ENCODE data around the gene PAX5.

The PAX5 gene

GRCh38 chr9:37025823-37026112 is 8.3 kb downstream of the PAX5 start:
- Histone ChIP-seq H3K4me3 (peak overlapping the region; percentile 56 to 84 (median 79)), H3K27ac (peak overlapping the region; percentile 16 to 83 (median 76); a peak in 20 of 22 replicates), H3K36me3 (peaks cover 0 to 64% (median 15%) of the 10 kb centered on the region in 11 experiments; a peak in 11 of 22 replicates), H3K4me2 (peak overlapping the region; percentile 80 to 98 (median 94)), H3K9ac (peak overlapping the region; percentile 68 to 93 (median 85); a peak in 21 of 22 replicates), H3K9me3 (replicated peaks in 1 of 11) (peaks cover 0 to 8% (median 0%) of the 10 kb centered on the region in 11 experiments; a peak in 3 of 22 replicates), H3K4me1 (peaks cover 40 to 91% (median 73%) of the 10 kb centered on the region in 10 experiments), H3K27me3 (peaks cover 99 to 100% (median 99%) of the 10 kb centered on the region in 11 experiments), H4K20me1 (peaks cover 0 to 97% (median 71%) of the 10 kb centered on the region in 11 experiments; a peak in 20 of 22 replicates)
- no peak for TF ChIP-seq Cebpa-rat (IDR thresholded peaks at IDR 0.05)

- Histone ChIP-seq H4K20me1 (peaks cover 0 to 97% (median 72%) of the 10 kb centered on the region in 11 experiments; a peak in 20 of 22 replicates), H3K27me3 (peaks cover 99 to 100% (median 99%) of the 10 kb centered on the region in 11 experiments), H3K36me3 (peaks cover 0 to 69% (median 20%) of the 10 kb centered on the region in 11 experiments; a peak in 12 of 22 replicates), H3K9me3 (replicated peaks in 1 of 11) (peaks cover 0 to 8% (median 0%) of the 10 kb centered on the region in 11 experiments; a peak in 3 of 22 replicates), H3K4me2 (peak overlapping the region; percentile 80 to 98 (median 94)), H3K4me3 (peak overlapping the region; percentile 56 to 84 (median 79)), H3K9ac (peak overlapping the region; percentile 68 to 93 (median 85)), H3K27ac (peak overlapping the region; percentile 16 to 83 (median 76); a peak in 20 of 22 replicates), H3K4me1 (peaks cover 43 to 91% (median 73%) of the 10 kb centered on the region in 10 experiments)
- no peak for TF ChIP-seq Cebpa-rat (IDR thresholded peaks at IDR 0.05)
These were observed 8.8 kb downstream of the PAX5 start for GRCh38 chr9:37025071-37025822.

- peak overlapping the region in 5 of 11 experiments; percentile 11 to 43 (median 32); a peak in 1 of 22 replicates for H3K27ac ChIP-seq
- peaks cover 0 to 100% (median 61%) of the 10 kb centered on the region in 11 experiments; a peak in 14 of 22 replicates for H4K20me1 ChIP-seq
- TF ChIP-seq Cebpa-rat (IDR thresholded peaks at IDR 0.05): no peak
- H3K4me3 ChIP-seq: no peak overlapping the region
- peaks cover 0 to 99% (median 70%) of the 10 kb centered on the region in 11 experiments; a peak in 16 of 22 replicates for H3K36me3 ChIP-seq
- peak overlapping the region in 10 of 11 experiments; percentile 17 to 95 (median 85); a peak in 15 of 22 replicates for H3K4me2 ChIP-seq
- H3K9ac ChIP-seq: peak overlapping the region in 2 of 11 experiments; percentile 19 to 42; a peak in 1 of 22 replicates
- H3K27me3 ChIP-seq: peaks cover 41 to 74% (median 58%) of the 10 kb centered on the region in 11 experiments
- H3K9me3 ChIP-seq (replicated peaks in 1 of 11): no peaks in the 10 kb centered on the region
- peaks cover 17 to 99% (median 90%) of the 10 kb centered on the region in 10 experiments for H3K4me1 ChIP-seq
These were observed 16.5 kb downstream of the PAX5 start for GRCh38 chr9:37017546-37017945.

- TF ChIP-seq Cebpa-rat (IDR thresholded peaks at IDR 0.05): no peak
- Histone ChIP-seq H3K4me3 (peak overlapping the region in 3 of 10 experiments; percentile 5 to 21 (median 7); a peak in 1 of 20 replicates), H3K4me2 (peak overlapping the region; percentile 61 to 90 (median 81)), H3K9ac (peak overlapping the region in 5 of 11 experiments; percentile 6 to 49 (median 20); a peak in 7 of 22 replicates), H4K20me1 (peaks cover 0 to 100% (median 24%) of the 10 kb centered on the region in 11 experiments; a peak in 11 of 22 replicates), H3K9me3 (replicated peaks in 1 of 11) (no peaks in the 10 kb centered on the region), H3K27ac (peak overlapping the region in 8 of 11 experiments; percentile 34 to 66 (median 48); a peak in 13 of 22 replicates), H3K36me3 (peaks cover 0 to 97% (median 63%) of the 10 kb centered on the region in 11 experiments; a peak in 16 of 22 replicates), H3K27me3 (peaks cover 0 to 23% (median 10%) of the 10 kb centered on the region in 11 experiments; a peak in 15 of 22 replicates), H3K4me1 (peaks cover 38 to 98% (median 88%) of the 10 kb centered on the region in 10 experiments)
These were observed 22.5 kb downstream of the PAX5 start for GRCh38 chr9:37011530-37011929.

GRCh38 chr9:37010976-37011375 is 23.1 kb downstream of the PAX5 start:
- Histone ChIP-seq H3K9me3 (replicated peaks in 1 of 11) (no peaks in the 10 kb centered on the region), H4K20me1 (peaks cover 0 to 100% (median 24%) of the 10 kb centered on the region in 11 experiments; a peak in 11 of 22 replicates), H3K27ac (peak overlapping the region in 9 of 11 experiments; percentile 34 to 66 (median 51); a peak in 16 of 22 replicates), H3K4me2 (peak overlapping the region; percentile 61 to 90 (median 81)), H3K36me3 (peaks cover 0 to 96% (median 61%) of the 10 kb centered on the region in 11 experiments; a peak in 16 of 22 replicates), H3K9ac (peak overlapping the region in 6 of 11 experiments; percentile 2 to 46 (median 14); a peak in 8 of 22 replicates), H3K27me3 (peaks cover 0 to 20% (median 9%) of the 10 kb centered on the region in 11 experiments; a peak in 13 of 22 replicates), H3K4me1 (peaks cover 39 to 98% (median 88%) of the 10 kb centered on the region in 10 experiments), H3K4me3 (peak overlapping the region in 3 of 10 experiments; percentile 5 to 35 (median 7); a peak in 3 of 20 replicates)
- TF ChIP-seq Cebpa-rat (IDR thresholded peaks at IDR 0.05): no peak

GRCh38 chr9:37010180-37010579 is 23.9 kb downstream of the PAX5 start:
- peak overlapping the region in 8 of 11 experiments; percentile 34 to 66 (median 52); a peak in 16 of 22 replicates for H3K27ac ChIP-seq
- H3K27me3 ChIP-seq: peaks cover 0 to 23% (median 9%) of the 10 kb centered on the region in 11 experiments; a peak in 14 of 22 replicates
- H3K4me1 ChIP-seq: peaks cover 47 to 100% (median 91%) of the 10 kb centered on the region in 10 experiments
- H3K4me3 ChIP-seq: peak overlapping the region in 3 of 10 experiments; percentile 1 to 35 (median 8); a peak in 3 of 20 replicates
- no peak for TF ChIP-seq Cebpa-rat (IDR thresholded peaks at IDR 0.05)
- peaks cover 0 to 97% (median 64%) of the 10 kb centered on the region in 11 experiments; a peak in 16 of 22 replicates for H3K36me3 ChIP-seq
- peaks cover 0 to 100% (median 24%) of the 10 kb centered on the region in 11 experiments; a peak in 11 of 22 replicates for H4K20me1 ChIP-seq
- H3K9me3 ChIP-seq (replicated peaks in 1 of 11): no peaks in the 10 kb centered on the region
- peak overlapping the region; percentile 61 to 90 (median 81) for H3K4me2 ChIP-seq
- peak overlapping the region in 6 of 11 experiments; percentile 2 to 46 (median 17); a peak in 8 of 22 replicates for H3K9ac ChIP-seq

- Histone ChIP-seq H3K4me1 (peaks cover 70 to 100% (median 91%) of the 10 kb centered on the region in 10 experiments), H4K20me1 (peaks cover 0 to 99% (median 8%) of the 10 kb centered on the region in 11 experiments; a peak in 10 of 22 replicates), H3K36me3 (peaks cover 0 to 96% (median 53%) of the 10 kb centered on the region in 11 experiments; a peak in 14 of 22 replicates), H3K4me3 (no peak overlapping the region), H3K9ac (peak overlapping the region in 4 of 11 experiments; percentile 10 to 50 (median 30); a peak in 3 of 22 replicates), H3K4me2 (peak overlapping the region in 9 of 11 experiments; percentile 52 to 96 (median 95); a peak in 17 of 22 replicates), H3K27ac (peak overlapping the region in 9 of 11 experiments; percentile 8 to 75 (median 66); a peak in 13 of 22 replicates), H3K27me3 (peaks cover 7 to 50% (median 36%) of the 10 kb centered on the region in 11 experiments), H3K9me3 (replicated peaks in 1 of 11) (no peaks in the 10 kb centered on the region)
- TF ChIP-seq Cebpa-rat (IDR thresholded peaks at IDR 0.05): no peak
These were observed 26.8 kb downstream of the PAX5 start for GRCh38 chr9:37007295-37007694.
